HepG2 (cell line): ENCODE data around the gene OXSM. TPM values are rescaled to one million over a fixed set of nuclear protein-coding genes. Genes with fewer than 3 reads are reported as not detected.

Source experiments
- CEBPB ChIP-seq: IDR thresholded peaks from 2 replicates; pipeline ENCODE4 v1.6.1; 2011; ENCODE audit warnings: low read depth, low read length, improper control_type of control experiment, borderline replicate concordance
- HCFC1 ChIP-seq: fragments of 150-350 bp; IDR thresholded peaks from 2 replicates; pipeline ENCODE4 v1.6.1; 2014; ENCODE audit warnings: low read depth, low read length
- JARID2 ChIP-seq: sonication (generic); formaldehyde crosslinking; IDR thresholded peaks from 2 replicates; pipeline ENCODE4 v1.8.1; 2023; ENCODE audit warnings: missing genetic modification reagents, inconsistent platforms; ENCODE audit not compliant: insufficient replicate concordance
- KMT2B ChIP-seq: IDR thresholded peaks from 2 replicates; pipeline ENCODE4 v1.6.1; 2016; ENCODE audit warnings: missing genetic modification reagents, missing compliant biosample characterization
- MNT ChIP-seq: fragments of 450-650 bp; IDR thresholded peaks from 2 replicates; pipeline ENCODE4 v1.6.1; 2016
- MXD3 ChIP-seq: IDR thresholded peaks from 2 replicates; pipeline ENCODE4 v1.6.1; 2016; ENCODE audit warnings: mild to moderate bottlenecking, missing biosample characterization, missing genetic modification reagents
- NKX3-1 ChIP-seq: sonication (generic); formaldehyde crosslinking; IDR thresholded peaks from 2 replicates; pipeline ENCODE4 v1.5.0; 2020; ENCODE audit warnings: missing genetic modification reagents
- PHF8 ChIP-seq: sonication (generic); formaldehyde crosslinking; IDR thresholded peaks from 2 replicates; pipeline ENCODE4 v1.5.0; 2020; ENCODE audit warnings: missing genetic modification reagents
- ZFP36L2 ChIP-seq: sonication (generic); formaldehyde crosslinking; IDR thresholded peaks from 2 replicates; pipeline ENCODE4 v1.4.0; 2020; ENCODE audit warnings: missing genetic modification reagents
- ZHX1 ChIP-seq: sonication (generic); formaldehyde crosslinking; IDR thresholded peaks from 2 replicates; pipeline ENCODE4 v1.8.1; 2022; ENCODE audit warnings: low read depth, mild to moderate bottlenecking, missing genetic modification reagents
- ZNF263 ChIP-seq: sonication (generic); formaldehyde crosslinking; IDR thresholded peaks from 2 replicates; pipeline ENCODE4 v1.4.0; 2020; ENCODE audit warnings: missing genetic modification reagents
- ZNF451 ChIP-seq: sonication (generic); formaldehyde crosslinking; IDR thresholded peaks from 2 replicates; pipeline ENCODE4 v1.5.0; 2020; ENCODE audit warnings: mild to moderate bottlenecking, missing genetic modification reagents
- ZNF674 ChIP-seq: sonication (generic); formaldehyde crosslinking; IDR thresholded peaks from 2 replicates; pipeline ENCODE4 v1.5.0; 2020; ENCODE audit warnings: low read depth, mild to moderate bottlenecking, missing genetic modification reagents
- ZNF691 ChIP-seq: sonication (generic); formaldehyde crosslinking; IDR thresholded peaks from 2 replicates; pipeline ENCODE4 v1.4.0; 2020; ENCODE audit warnings: missing genetic modification reagents, low read depth, mild to moderate bottlenecking, borderline replicate concordance
- ZNF841 ChIP-seq: sonication (generic); formaldehyde crosslinking; IDR thresholded peaks from 2 replicates; pipeline ENCODE4 v1.8.1; 2023; ENCODE audit warnings: missing genetic modification reagents, borderline replicate concordance
- polyA plus RNA-seq, 8 experiments: library from polyadenylated mRNA; depleted of rRNA in 3 of 8; stranded (reverse) in 7 of 8; unstranded in 1 of 8; fragments of >200 nt; fragmentation: Illumina TruSeq in 4 of 8; extraction: Trizol in 4 of 8; gene quantifications; 2 replicates each; pipeline versions ENCODE4 v1.2.1 to v1.2.3, GENCODE V29; 2011 to 2016; ENCODE audit warnings: low read depth in 4 of 8, missing spikeins in 1 of 8, mixed read lengths in 1 of 8; ENCODE audit not compliant: insufficient read depth in 1 of 8
- total RNA-seq, 5 experiments: library from RNA; depleted of rRNA; stranded (reverse); fragments of >200 nt; fragmentation: Illumina TruSeq; extraction: Trizol; gene quantifications; 2 replicates each; pipeline ENCODE4 v1.2.3, GENCODE V29; 2016; ENCODE audit warnings: low read depth in 1 of 5

OXSM gene
- total and polyA plus RNA-seq, 2 of the 13 experiments (the other 11 are each of a cell fraction or from before 2014, with no cell fraction given), result 18.2 to 34.4 TPM

- 0 out of 2 replicates have a peak, but pooled peaks have one; percentile 10 for TF ChIP-seq PHF8
- TF ChIP-seq ZNF691 (CRISPR knock-in tag), result no peak
- 0 out of 2 replicates have a peak, but pooled peaks have one; percentile 6 for TF ChIP-seq ZNF674 (CRISPR knock-in tag)
- 0 out of 2 replicates have a peak, but pooled peaks have one; percentile 5 for TF ChIP-seq KMT2B (CRISPR knock-in tag)
- no peak for TF ChIP-seq NKX3-1
- no peak for TF ChIP-seq MXD3
- peak; percentile 76 for TF ChIP-seq ZNF263 (CRISPR knock-in tag)
- TF ChIP-seq ZHX1, result peak; percentile 0; the same call in 1 of the 2 replicates
- no peak for TF ChIP-seq ZNF451
- TF ChIP-seq CEBPB, result peak; percentile 94
- TF ChIP-seq ZNF841 (CRISPR knock-in tag), result no peak
- 0 out of 2 replicates have a peak, but pooled peaks have one; percentile 6 for TF ChIP-seq ZFP36L2 (CRISPR knock-in tag)
- TF ChIP-seq JARID2 (CRISPR knock-in tag), result no peak
- peak; percentile 48; the same call in 1 of the 2 replicates for TF ChIP-seq MNT
- no peak for TF ChIP-seq HCFC1
These were observed 6.0 kb upstream of the OXSM start (continued) for GRCh38 chr3:25783661-25784512.
